A673 (cell line): ENCODE measurements around the gene NCOA6. TPM values are rescaled to one million over a fixed set of nuclear protein-coding genes. Genes with fewer than 3 reads are reported as not detected.

Source experiments
- BruUV-seq: library from RNA; stranded (reverse); fragments of 400-500 nt; replicated peaks from 2 replicates; lab custom pipeline; 2021; lab: Mats Ljungman, UMichigan
- CTCF ChIA-PET: fragments of 300-600 bp; sonication (Branson Sonifier 250); formaldehyde crosslinking; loops from one replicate; lab custom pipeline; 2022; ENCODE audit warnings: antibody characterized with exemption; lab: Charles Lee
- POLR2A ChIA-PET: fragments of 300-600 bp; sonication (Branson Sonifier 250); formaldehyde crosslinking; loops from one replicate; lab custom pipeline; 2022; ENCODE audit warnings: antibody characterized with exemption; ENCODE audit not compliant: low non-redundant PET; lab: Charles Lee
- DNase-seq: peaks from one replicate; pipeline ENCODE4 v3.0.0-alpha.2; 2015; ENCODE audit warnings: low spot score
- H3K27ac ChIP-seq: fragments of 200-600 bp; sonication (generic); 2 replicates; pipeline ENCODE4 v1.5.1; 2016; ENCODE audit warnings: mixed run types, low read depth, mild to moderate bottlenecking, mixed read lengths, antibody characterized with exemption, low read length; ENCODE audit not compliant: poor library complexity, severe bottlenecking
- H3K27me3 ChIP-seq: fragments of 200-600 bp; sonication (generic); replicated peaks from 2 replicates; pipeline ENCODE4 v1.6.1; 2017; ENCODE audit warnings: mixed run types, low read depth, mild to moderate bottlenecking, mixed read lengths, antibody characterized with exemption, low read length; ENCODE audit not compliant: insufficient read depth, poor library complexity
- H3K36me3 ChIP-seq: fragments of 200-600 bp; sonication (generic); 2 replicates; pipeline ENCODE4 v1.6.1; 2016; ENCODE audit warnings: mixed run types, mild to moderate bottlenecking, mixed read lengths, antibody characterized with exemption, low read length; ENCODE audit not compliant: insufficient read depth, poor library complexity, severe bottlenecking
- H3K4me1 ChIP-seq: fragments of 200-600 bp; sonication (generic); 2 replicates; pipeline ENCODE4 v1.6.1; 2017; ENCODE audit warnings: mixed run types, mild to moderate bottlenecking, mixed read lengths, antibody characterized with exemption, low read length; ENCODE audit not compliant: insufficient read depth, poor library complexity, severe bottlenecking
- H3K4me3 ChIP-seq: fragments of 200-600 bp; sonication (generic); 2 replicates; pipeline ENCODE4 v1.5.1; 2016; ENCODE audit warnings: low read depth, mixed run types, mild to moderate bottlenecking, mixed read lengths, low read length; ENCODE audit not compliant: poor library complexity, severe bottlenecking
- H3K9me3 ChIP-seq: fragments of 200-600 bp; sonication (generic); 2 replicates; pipeline ENCODE4 v1.6.1; 2016; ENCODE audit warnings: mixed run types, low read depth, mild to moderate bottlenecking, mixed read lengths, antibody characterized with exemption, low read length; ENCODE audit not compliant: poor library complexity, severe bottlenecking
- CTCF ChIP-seq: fragments of 300-800, 200-600 bp; sonication (generic); conservative IDR thresholded peaks from 2 replicates; pipeline ENCODE4 v1.5.1; 2017; ENCODE audit warnings: low read depth, mild to moderate bottlenecking, antibody characterized with exemption, low read length, moderate library complexity, mixed read lengths
- EZH2 ChIP-seq: fragments of 200-600 bp; sonication (generic); IDR thresholded peaks from 2 replicates; pipeline ENCODE4 v1.6.1; 2017; ENCODE audit warnings: borderline replicate concordance, low read depth, mild to moderate bottlenecking, mixed read lengths, antibody characterized with exemption, low read length; ENCODE audit not compliant: poor library complexity, severe bottlenecking
- intact Hi-C: fragments of 100-400 bp; cut with micrococcal nuclease; formaldehyde crosslinking; loops from one replicate; pipeline ENCODE4 v1.10.0; 2022; ENCODE audit not compliant: unreplicated experiment
- total RNA-seq: library from RNA; stranded (reverse); gene quantifications from 2 replicates; pipeline ENCODE4 v1.2.3, GENCODE V29; 2021

The NCOA6 gene
- total RNA-seq, 1 experiment from 2014 or later: 39.9 TPM

- no TSS peak for BruUV-seq
- Histone ChIP-seq H3K36me3 (peaks cover 61% of the 10 kb centered on the region), H3K4me1 (no peaks in the 10 kb centered on the region), H3K27me3 (no peaks in the 10 kb centered on the region), H3K27ac (no peak overlapping the region), H3K4me3 (no peak overlapping the region), H3K9me3 (no peaks in the 10 kb centered on the region)
- no peak for TF ChIP-seq EZH2
- TF ChIP-seq CTCF: no peak
- intact Hi-C loops: loop anchor here (5.0 to 10.0 kb wide), 3 partner anchors 231 to 573 kb away; no protein-coding TSS in a partner anchor
- no peak for DNase-seq
- ChIA-PET POLR2A (no interaction called here), CTCF (interaction anchor here (1.2 kb wide), 1 partner anchor 455 kb away, joined by 4 read pairs; no protein-coding TSS in a partner anchor)
Measured at GRCh38 chr20:34768096-34768495, 57.4 kb downstream of the NCOA6 start.

GRCh38 chr20:34762031-34762555 is 63.4 kb downstream of the NCOA6 start:
- no peak overlapping the region for H3K4me3 ChIP-seq
- no TSS peak for BruUV-seq
- ChIA-PET POLR2A (no interaction called here), CTCF (no interaction called here)
- no peak overlapping the region for H3K27ac ChIP-seq
- H3K4me1 ChIP-seq: no peaks in the 10 kb centered on the region
- no peaks in the 10 kb centered on the region for H3K27me3 ChIP-seq
- no peaks in the 10 kb centered on the region for H3K9me3 ChIP-seq
- no peak for DNase-seq
- intact Hi-C loops: loop anchor here (10.0 kb wide), 1 partner anchor 567 kb away; no protein-coding TSS in a partner anchor
- peaks cover 85% of the 10 kb centered on the region for H3K36me3 ChIP-seq
- TF ChIP-seq EZH2 (no peak), CTCF (no peak)

GRCh38 chr20:34755367-34755766 is 70.1 kb downstream of the NCOA6 start:
- no peaks in the 10 kb centered on the region for H3K27me3 ChIP-seq
- no peaks in the 10 kb centered on the region for H3K4me1 ChIP-seq
- ChIA-PET POLR2A (no interaction called here), CTCF (no interaction called here)
- H3K36me3 ChIP-seq: peaks cover 72% of the 10 kb centered on the region
- no peaks in the 10 kb centered on the region for H3K9me3 ChIP-seq
- no peak overlapping the region for H3K27ac ChIP-seq
- no TSS peak for BruUV-seq
- intact Hi-C loops: no loop called here
- no peak for TF ChIP-seq EZH2
- no peak for TF ChIP-seq CTCF
- DNase-seq: no peak
- no peak overlapping the region for H3K4me3 ChIP-seq
